Erythroblast (primary cell): Measurements from ENCODE around the gene FTO.

Experiments used
- DNase-seq, 2 experiments: peaks; one replicate each; lab custom pipeline; 2025; lab: John Stamatoyannopoulos, UW
- GATA1 ChIP-seq: IDR thresholded peaks from 2 replicates; pipeline ENCODE4 v1.6.1; 2011; ENCODE audit warnings: low read depth, mild to moderate bottlenecking, control low read depth, low read length, moderate library complexity
- POLR2A ChIP-seq: IDR thresholded peaks from 2 replicates; pipeline ENCODE4 v1.6.1; 2011; ENCODE audit warnings: mild to moderate bottlenecking, low read length

Gene FTO

DNA sequence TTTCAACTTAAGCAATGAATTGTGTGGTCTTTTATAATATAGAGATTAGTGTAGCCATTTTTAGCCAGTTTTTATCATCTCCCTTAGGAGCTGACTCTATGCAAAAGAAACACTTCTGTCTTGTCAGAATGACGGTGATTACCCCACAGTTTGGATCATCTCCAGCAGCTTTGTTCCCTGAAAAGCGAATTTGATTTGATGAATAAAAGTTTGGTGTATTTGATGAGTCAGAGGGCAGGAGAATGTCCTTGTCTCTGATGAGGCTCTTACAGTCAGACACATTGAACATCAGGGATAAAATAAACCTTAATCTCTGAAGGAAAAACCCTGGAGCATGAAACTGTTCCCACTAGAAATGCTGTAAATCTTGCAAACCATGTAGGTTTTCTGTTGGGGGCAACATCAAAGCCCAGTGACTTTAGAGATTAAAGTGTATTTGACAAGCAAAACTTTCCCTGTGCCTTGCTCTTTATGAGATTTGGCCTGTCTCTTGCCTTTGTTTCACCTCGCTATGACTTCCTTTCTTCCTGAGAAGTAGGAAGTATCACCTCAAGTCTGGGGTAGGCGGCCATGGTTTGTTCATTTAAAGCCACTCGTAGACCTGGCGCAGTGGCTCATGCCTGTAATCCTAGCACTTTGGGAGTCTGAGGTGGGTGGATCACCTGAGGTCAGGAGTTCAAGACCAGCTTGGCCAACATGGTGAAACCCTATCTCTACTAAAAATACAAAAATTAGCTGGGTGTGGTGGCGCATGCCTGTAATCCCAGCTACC is 209.3 kb downstream of the FTO start:
- no peak for DNase-seq
- TF ChIP-seq POLR2A: no peak
- no peak for TF ChIP-seq GATA1

DNA sequence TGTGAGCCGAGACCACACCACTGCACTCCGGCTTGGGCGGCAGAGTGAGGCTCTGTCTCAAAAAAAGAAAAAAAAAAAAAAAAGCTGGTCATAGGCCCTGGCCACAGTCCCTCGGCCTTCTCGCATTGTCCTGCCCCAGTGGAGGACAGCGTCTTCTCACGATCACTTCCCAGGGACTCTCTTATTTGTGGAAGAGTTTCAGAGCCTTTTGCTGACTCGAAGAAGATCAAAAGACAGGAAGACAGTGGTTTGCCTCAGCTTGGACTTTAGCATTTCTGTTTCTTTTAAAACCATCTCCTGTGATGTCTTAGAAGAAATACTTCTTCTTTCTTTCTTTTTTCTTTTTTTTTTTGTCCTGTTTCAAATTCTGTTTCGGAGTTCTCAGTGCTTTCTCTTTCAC is 210.0 kb downstream of the FTO start:
- no peak for TF ChIP-seq POLR2A
- TF ChIP-seq GATA1: no peak

DNA sequence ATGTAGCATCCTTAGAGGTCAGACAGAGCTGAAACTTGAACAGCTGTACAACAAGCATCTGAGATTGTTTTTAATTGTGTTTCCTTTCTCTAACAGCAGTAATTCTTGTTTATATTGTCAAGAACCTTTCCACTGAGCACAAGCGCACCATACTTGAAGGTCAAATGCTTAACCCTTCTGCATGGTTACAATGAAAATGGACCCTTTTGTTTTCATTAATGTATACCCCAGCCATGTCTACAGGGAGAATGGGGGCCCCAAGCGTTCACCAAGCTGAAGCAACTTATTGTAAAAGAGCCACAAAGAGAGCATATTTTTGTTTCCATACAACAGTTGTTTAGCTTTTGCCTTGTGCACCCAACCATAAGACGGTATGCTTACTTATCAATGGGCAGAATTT is 210.8 kb downstream of the FTO start:
- DNase-seq: no peak
- TF ChIP-seq GATA1 (no peak), POLR2A (no peak)

More for the DNA sequence above, 210.0 kb downstream of the FTO start:
- DNase-seq: no peak

- TF ChIP-seq GATA1 (no peak), POLR2A (no peak)
- DNase-seq: no peak
Observed at GRCh38 chr16:53915452-53916160, 211.7 kb downstream of the FTO start.

- no peak for DNase-seq
- TF ChIP-seq POLR2A (no peak), GATA1 (no peak)
Observed at GRCh38 chr16:53920988-53921387, 217.0 kb downstream of the FTO start.

GRCh38 chr16:53922067-53922806 is 218.3 kb downstream of the FTO start:
- TF ChIP-seq GATA1 (no peak), POLR2A (no peak)
- DNase-seq: no peak

DNA sequence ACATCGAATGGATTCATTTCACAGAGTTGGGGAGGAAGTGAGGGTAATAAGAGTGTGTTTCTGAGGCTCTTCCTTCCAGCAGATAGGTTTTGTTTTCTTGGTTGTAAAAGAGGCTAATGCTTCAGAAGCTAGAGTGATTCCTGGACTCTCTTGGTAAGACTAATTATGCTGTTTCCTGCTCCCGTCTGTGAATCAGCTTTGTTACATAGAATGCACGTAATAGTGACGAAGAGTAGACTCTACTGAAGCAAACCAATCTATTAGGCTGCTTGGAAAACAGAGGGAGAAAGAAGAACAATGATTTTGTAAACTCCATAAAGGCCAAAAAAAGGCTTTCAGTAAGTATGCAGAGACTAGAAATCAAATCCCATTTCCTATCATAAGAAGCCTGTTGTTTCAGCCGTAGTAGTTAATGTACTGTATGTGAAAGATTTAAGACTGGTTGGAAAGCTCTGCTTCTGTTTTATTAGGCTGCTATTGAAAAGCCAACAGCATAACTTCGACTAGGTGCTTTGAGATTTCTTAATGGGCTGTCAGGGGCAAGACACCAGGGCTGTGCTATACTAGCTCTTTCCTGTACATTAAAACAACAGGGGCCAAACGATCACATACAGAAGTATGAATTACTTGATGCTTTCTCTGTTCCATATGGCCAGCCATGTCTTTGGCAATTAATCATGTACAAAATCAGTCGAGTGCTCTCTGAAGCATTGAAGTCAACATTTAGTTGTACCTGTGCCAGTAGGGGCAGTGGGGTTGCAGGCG is 219.0 kb downstream of the FTO start:
- TF ChIP-seq GATA1 (no peak), POLR2A (no peak)
- DNase-seq: no peak

DNA sequence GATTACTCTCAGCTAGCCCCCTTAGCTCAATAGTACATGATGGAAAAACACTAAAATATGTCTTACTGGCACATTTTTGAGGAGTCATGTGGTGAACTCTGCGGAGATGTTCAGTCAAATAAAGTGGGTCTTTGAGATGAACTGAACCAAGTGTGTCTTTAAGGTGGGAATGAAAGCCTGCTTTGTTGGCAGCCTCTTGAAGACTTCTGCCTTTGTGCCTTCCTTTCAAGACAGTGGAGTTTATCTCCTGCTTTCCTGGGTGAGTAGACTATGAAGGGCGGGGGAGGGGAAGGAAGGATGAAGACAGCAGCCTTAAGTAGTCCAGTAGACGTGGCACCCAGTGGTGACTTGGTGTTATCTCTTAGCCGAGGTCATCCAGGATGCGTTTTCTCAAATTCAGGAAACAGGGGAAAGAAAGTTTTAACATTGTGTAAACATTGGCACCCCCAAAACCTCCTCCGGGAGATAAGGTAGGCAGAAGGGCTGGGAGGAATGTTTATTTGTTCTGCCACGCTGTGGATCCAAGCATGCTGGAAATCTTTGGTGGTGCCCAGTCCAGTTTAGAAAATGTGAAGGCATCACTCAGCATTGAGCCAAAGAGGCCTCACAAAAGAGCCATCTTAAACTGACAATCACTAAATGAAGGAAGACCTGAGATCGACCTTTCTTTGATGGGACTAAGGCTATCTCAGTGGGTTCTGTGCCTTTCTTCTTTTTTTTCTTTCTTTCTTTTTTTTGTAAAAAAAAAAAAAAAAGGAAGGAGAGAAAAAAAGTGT is 220.6 kb downstream of the FTO start:
- no peak for DNase-seq
- no peak for TF ChIP-seq GATA1
- TF ChIP-seq POLR2A: no peak

DNA sequence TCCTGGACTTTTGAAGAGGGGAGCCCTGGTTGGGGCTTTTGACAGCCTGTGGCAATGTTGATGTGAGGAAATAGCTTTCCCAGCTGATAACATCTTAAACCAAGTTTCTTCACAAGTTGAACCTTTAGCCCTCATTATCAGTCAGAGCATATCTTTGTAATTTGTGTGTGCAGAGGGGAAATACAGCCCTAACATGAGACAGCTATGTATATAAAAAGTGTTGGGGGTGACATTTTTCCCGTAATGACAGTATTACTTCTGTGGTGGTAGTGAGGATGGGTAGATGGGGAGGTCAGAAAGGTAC is 221.1 kb downstream of the FTO start:
- TF ChIP-seq POLR2A: no peak
- no peak for TF ChIP-seq GATA1
- DNase-seq: no peak

DNA sequence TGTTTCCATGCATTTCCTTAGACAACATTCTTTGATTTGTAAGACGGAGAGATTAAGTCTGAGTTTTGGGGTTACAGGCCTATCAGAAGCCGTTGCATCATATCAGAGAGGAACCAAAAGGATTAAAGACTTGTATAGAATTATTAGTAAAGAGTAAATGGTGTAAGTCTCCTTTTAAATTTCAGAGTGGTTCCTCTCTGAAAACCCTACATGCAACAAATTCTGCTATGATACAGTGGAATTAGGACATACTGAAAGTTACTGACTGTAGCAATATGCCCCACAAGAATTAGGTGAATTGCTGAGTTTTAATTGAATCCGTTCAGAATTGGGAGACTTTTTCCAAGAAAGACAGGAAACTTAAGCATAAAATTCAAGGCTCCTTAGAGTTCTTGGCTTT is 221.6 kb downstream of the FTO start:
- no peak for DNase-seq
- TF ChIP-seq POLR2A: no peak

DNA sequence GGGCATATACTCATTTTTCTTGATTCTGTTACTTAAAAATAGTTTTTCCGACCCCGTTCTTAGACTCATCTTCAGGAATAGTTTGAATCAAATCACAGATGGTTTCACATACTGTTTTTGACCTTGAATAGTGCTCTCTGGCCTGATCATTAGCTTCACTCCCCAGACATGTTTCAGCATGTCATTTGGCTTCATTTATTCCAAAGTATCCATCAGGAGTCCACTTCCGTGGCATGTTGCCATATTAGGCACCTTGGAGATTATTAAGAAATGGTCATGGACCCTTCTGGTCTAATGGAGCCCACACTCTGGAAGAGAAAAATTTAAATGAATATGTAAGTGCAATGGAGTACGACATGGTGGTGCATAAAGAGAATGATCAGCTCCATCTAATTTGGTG is 222.3 kb downstream of the FTO start:
- no peak for DNase-seq
- TF ChIP-seq GATA1 (no peak), POLR2A (no peak)

GRCh38 chr16:53932975-53933374 is 229.0 kb downstream of the FTO start:
- TF ChIP-seq GATA1: no peak
- no peak for TF ChIP-seq POLR2A
- DNase-seq: no peak

- no peak for TF ChIP-seq POLR2A
- no peak for TF ChIP-seq GATA1
- DNase-seq: no peak
Observed at GRCh38 chr16:53933407-53933806, 229.5 kb downstream of the FTO start.
